Gastroesophageal sphincter (tissue), 4 donors: ENCODE results near the gene DNAH17. TPM values are rescaled to one million over a fixed set of nuclear protein-coding genes. Genes with fewer than 3 reads are reported as not detected.

Source experiments
- ATAC-seq: fragments of 150-250 bp; one replicate; pipeline ENCODE4 v1.9.1; 2016; ENCODE audit warnings: mild to moderate bottlenecking, moderate library complexity
- H3K27ac ChIP-seq, 4 donors: fragments of 200-600 bp; sonication (generic) in 3 of 4; 1 replicate in 3 of 4; 2 replicates in 1 of 4; pipeline ENCODE4 v1.5.1; 2016 to 2019
- H3K27me3 ChIP-seq: fragments of 200-600 bp; sonication (generic); one replicate; pipeline ENCODE4 v1.5.1; 2019
- H3K36me3 ChIP-seq, 2 donors: fragments of 200-600 bp; sonication (generic); one replicate each; pipeline ENCODE4 v1.5.1; 2019; ENCODE audit warnings: control low read depth in 1 of 2
- H3K4me1 ChIP-seq, 3 donors: fragments of 200-600 bp; sonication (generic); 1 replicate in 2 of 3; 2 replicates in 1 of 3; pipeline ENCODE4 v1.5.1; 2016 to 2019; ENCODE audit warnings: control low read depth in 2 of 3
- H3K4me3 ChIP-seq, 2 donors: fragments of 200-600 bp; sonication (generic); one replicate each; pipeline ENCODE4 v1.5.1; 2019; ENCODE audit warnings: mild to moderate bottlenecking in 1 of 2, moderate library complexity in 1 of 2
- H3K9me3 ChIP-seq, 3 donors: fragments of 200-600 bp; sonication (generic); one replicate each; pipeline ENCODE4 v1.5.1; 2017 to 2019; ENCODE audit warnings: control low read depth in 2 of 3
- CTCF ChIP-seq, 4 experiments: fragments of 200-600 bp in 2 of 4; fragments of 450-650 bp in 2 of 4; sonication (generic) in 1 of 4; IDR thresholded peaks; one replicate each; pipeline ENCODE4 v1.5.1; 2017 to 2019; ENCODE audit warnings: antibody characterized with exemption in 4 of 4, mild to moderate bottlenecking in 2 of 4, moderate library complexity in 2 of 4
- EP300 ChIP-seq: sonication (generic); formaldehyde crosslinking; IDR thresholded peaks from one replicate; pipeline ENCODE4 v1.6.1; 2017; ENCODE audit warnings: antibody characterized with exemption, mild to moderate bottlenecking
- POLR2A ChIP-seq, 2 donors: fragments of 450-650 bp; IDR thresholded peaks; one replicate each; pipeline ENCODE4 v1.6.1; 2017; ENCODE audit warnings: antibody characterized with exemption in 2 of 2, mild to moderate bottlenecking in 2 of 2, moderate library complexity in 1 of 2
- POLR2AphosphoS5 ChIP-seq: sonication (generic); formaldehyde crosslinking; IDR thresholded peaks from one replicate; pipeline ENCODE4 v1.6.1; 2017; ENCODE audit warnings: antibody characterized with exemption
- WGBS, 2 donors: methylation state at CpG; one replicate each; pipeline ENCODE4 v1.1.5; 2018; ENCODE audit warnings: low coverage in 1 of 2; 5-methylcytosine and 5-hydroxymethylcytosine counted together
- total RNA-seq, 4 donors: library from RNA; depleted of rRNA; stranded (reverse); fragments of >200 nt; gene quantifications; one replicate each; pipeline ENCODE4 v1.1.0, GENCODE V29; 2016

DNAH17 gene
- total RNA-seq, 4 donors from 2014 or later: 0.15 TPM; not detected in 3

DNA sequence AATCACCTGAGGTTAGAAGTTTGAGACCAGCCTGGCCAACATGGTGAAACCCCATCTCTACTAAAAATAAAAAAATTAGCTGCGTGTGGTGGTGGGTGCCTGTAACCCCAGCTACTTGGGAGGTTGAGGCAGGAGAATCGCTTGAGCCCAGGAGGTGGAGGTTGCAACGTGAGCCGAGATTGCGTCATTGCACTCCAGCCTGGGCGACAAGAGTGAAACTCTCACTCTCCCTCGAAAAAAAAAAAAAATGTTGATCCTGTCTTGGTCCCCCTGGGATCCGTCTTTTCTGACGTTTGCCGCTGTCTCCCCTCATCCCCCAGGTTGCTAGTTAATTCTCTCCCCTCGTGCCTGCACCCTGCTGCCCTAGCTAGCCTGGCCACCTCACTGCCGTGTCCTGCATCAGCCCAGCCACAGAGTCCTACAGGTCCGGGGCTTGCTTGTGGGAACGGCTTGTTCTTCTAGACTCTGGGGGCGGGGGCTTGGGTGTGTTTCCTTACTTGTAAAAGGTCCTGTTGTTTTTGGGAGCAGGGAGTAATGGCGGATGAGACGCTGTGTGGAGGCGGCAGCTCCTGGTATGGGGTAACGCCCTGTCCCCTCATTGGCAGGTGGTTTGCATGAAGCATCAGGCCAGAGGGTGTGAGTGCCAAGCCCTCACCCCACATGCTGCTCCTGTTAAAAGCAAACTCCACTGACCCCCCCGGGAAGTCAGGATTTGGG lies 154.2 kb downstream of the DNAH17 start:
- Histone ChIP-seq H3K9me3 (no peaks in the 10 kb centered on the region), H3K4me3 (no peak overlapping the region), H3K27me3 (no peaks in the 10 kb centered on the region), H3K4me1 (peaks cover 0 to 24% (median 4%) of the 10 kb centered on the region in 3 donors), H3K27ac (no peak overlapping the region), H3K36me3 (peaks cover 0 to 74% of the 10 kb centered on the region in 2 donors)
- 67 to 81% methylated on average over 8 to 9 of the region's 20 CpGs for WGBS, 2 donors
- no peak for ATAC-seq
- TF ChIP-seq POLR2A (IDR thresholded peaks at IDR 0.05): no peak
- TF ChIP-seq POLR2AphosphoS5: no peak
- no peak for TF ChIP-seq EP300
- TF ChIP-seq CTCF (IDR thresholded peaks at IDR 0.05): no peak

- peaks cover 0 to 27% (median 7%) of the 10 kb centered on the region in 3 donors for H3K4me1 ChIP-seq
- no peaks in the 10 kb centered on the region for H3K27me3 ChIP-seq
- 56 to 66% methylated on average over 7 to 8 of the region's 8 CpGs for WGBS, 2 donors
- H3K36me3 ChIP-seq: peaks cover 0 to 70% of the 10 kb centered on the region in 2 donors
- no peak overlapping the region for H3K4me3 ChIP-seq
- ATAC-seq: no peak
- no peak overlapping the region for H3K27ac ChIP-seq
- H3K9me3 ChIP-seq: no peaks in the 10 kb centered on the region
- no peak for TF ChIP-seq POLR2A (IDR thresholded peaks at IDR 0.05)
- no peak for TF ChIP-seq EP300
- TF ChIP-seq CTCF (IDR thresholded peaks at IDR 0.05): no peak
- TF ChIP-seq POLR2AphosphoS5: no peak
Measured at GRCh38 chr17:78422267-78422605, 155.0 kb downstream of the DNAH17 start.

DNA sequence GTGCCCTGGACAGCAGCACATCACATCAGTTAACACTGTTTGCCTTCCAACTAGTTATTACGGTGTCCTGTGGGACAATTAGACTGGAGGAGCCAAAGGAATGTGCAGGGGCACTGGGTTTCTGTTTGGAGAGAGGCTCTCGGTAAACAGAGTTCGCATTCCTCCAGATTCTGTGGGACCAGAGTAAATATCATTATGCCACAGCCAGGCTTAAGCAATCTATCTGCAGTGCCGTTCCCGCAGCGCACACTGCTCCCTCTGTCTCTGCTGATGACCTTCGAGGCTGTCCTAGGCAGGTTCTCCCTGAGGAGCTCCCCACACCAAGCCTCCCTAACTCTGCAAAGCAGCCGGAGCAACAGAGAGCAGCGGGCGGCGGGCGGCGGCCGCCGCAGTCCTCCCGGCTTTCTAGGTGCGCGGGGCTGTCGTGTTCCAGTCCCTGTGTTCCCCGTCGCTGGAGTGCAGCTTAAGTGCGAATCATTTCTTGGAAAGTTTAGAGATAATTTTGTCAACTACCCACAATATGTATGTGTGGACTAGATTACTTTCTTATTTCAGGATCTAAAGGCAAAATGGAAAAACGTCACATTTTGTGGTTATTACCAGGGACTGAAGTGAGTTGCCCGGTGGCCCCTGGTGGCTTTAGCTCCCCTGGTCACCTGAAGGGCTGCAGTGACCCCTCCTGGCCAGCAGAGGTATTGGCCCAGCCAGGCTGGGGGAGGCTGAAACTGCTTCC lies 155.5 kb downstream of the DNAH17 start:
- Histone ChIP-seq H3K9me3 (no peaks in the 10 kb centered on the region), H3K4me1 (peaks cover 0 to 32% (median 9%) of the 10 kb centered on the region in 3 donors), H3K4me3 (no peak overlapping the region), H3K27ac (peak overlapping the region in 2 of 4 donors; percentile 3 to 13), H3K36me3 (peaks cover 0 to 65% of the 10 kb centered on the region in 2 donors), H3K27me3 (no peaks in the 10 kb centered on the region)
- no peak for TF ChIP-seq POLR2A (IDR thresholded peaks at IDR 0.05)
- TF ChIP-seq POLR2AphosphoS5: no peak
- peak in 3 of 4 experiments; percentile 97 to 99 (median 98) for TF ChIP-seq CTCF (IDR thresholded peaks at IDR 0.05)
- WGBS, 2 donors: 37 to 74% methylated on average over 3 to 8 of the region's 24 CpGs
- peak; percentile 61 for ATAC-seq

DNA sequence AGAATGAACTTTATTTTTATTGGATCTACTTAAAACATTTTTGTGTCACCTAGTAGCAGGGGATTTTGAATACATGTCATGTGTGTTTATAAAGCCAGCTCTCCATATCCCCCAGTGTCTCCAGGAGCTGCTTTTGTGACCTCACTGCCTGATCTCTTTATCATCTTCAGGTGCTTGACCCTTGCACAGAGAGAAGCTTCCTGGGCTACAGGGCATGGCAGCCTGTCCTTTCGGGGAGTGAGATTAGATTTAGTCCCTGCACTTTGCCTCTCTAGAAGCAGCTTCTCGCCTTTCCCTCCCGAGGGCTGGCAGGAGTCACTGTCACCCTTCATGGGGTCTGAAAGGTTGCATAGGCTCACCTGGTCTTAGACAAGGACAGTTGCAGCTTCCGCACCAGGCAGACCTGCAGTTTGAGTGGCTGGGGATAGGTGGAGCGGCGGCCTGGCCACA lies 156.1 kb downstream of the DNAH17 start:
- peaks cover 0 to 38% (median 14%) of the 10 kb centered on the region in 3 donors for H3K4me1 ChIP-seq
- H3K36me3 ChIP-seq: peaks cover 0 to 62% of the 10 kb centered on the region in 2 donors
- H3K4me3 ChIP-seq: no peak overlapping the region
- ATAC-seq: no peak
- no peaks in the 10 kb centered on the region for H3K27me3 ChIP-seq
- no peaks in the 10 kb centered on the region for H3K9me3 ChIP-seq
- 100% methylated on average over 1 of the region's 6 CpGs; no CpG with 5 or more reads in 1 of the 2 donors for WGBS, 2 donors
- H3K27ac ChIP-seq: peak overlapping the region in 2 of 4 donors; percentile 3 to 13
- no peak for TF ChIP-seq EP300
- TF ChIP-seq POLR2A (IDR thresholded peaks at IDR 0.05): no peak
- no peak for TF ChIP-seq POLR2AphosphoS5
- TF ChIP-seq CTCF (IDR thresholded peaks at IDR 0.05): no peak
